GM10266 (cell line): ENCODE measurements around the gene EML1.

Experiments used
- DNase-seq: peaks from one replicate; pipeline ENCODE4 v3.0.0; 2012; ENCODE audit errors: extremely low spot score
- TF ChIP-seq, protein P1 (sequence below): IDR thresholded peaks from 2 replicates; pipeline ENCODE4 v1.5.1; 2012; ENCODE audit warnings: mild to moderate bottlenecking, low read depth; ENCODE audit not compliant: control insufficient read depth, insufficient read depth; ENCODE audit errors: missing control alignments

EML1 gene

DNA sequence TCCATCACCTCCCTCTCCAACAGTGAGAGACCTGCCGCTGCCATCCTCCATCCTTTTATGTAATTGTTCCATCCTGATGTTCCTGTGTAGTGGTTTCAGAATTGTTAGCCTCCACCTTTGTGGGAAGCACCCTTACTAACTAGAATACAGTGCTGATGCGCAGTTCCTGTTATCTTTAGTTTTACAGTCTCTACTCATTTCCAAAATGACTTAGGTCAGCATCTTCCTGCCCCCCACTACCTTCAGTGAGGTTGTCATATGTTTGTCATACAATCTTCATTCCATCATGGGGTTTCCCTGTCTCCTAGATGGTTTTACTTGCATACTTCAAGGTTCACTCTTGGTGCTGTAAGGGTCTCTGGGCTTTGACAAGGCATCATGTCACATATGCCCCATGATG, 69.8 kb downstream of the EML1 start:
- no peak for DNase-seq

DNA sequence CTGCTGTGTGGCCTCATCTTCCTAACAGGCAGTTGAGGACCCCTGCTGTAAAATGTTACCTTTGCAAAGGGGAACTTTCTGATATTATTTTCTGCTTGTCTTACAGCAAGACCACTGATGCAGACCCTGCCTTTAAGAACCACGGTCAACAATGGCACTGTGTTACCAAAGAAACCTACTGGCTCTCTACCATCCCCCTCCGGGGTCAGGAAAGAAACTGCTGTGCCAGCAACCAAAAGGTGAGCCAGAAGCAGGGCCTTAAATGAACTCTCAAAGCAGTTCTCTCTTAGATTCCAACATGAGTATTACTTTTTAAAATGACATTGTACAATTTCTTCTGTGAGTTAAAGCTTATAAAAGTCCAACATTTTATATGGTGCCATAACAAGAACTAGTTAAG, 72.2 kb downstream of the EML1 start:
- TF ChIP-seq, protein P1, sequence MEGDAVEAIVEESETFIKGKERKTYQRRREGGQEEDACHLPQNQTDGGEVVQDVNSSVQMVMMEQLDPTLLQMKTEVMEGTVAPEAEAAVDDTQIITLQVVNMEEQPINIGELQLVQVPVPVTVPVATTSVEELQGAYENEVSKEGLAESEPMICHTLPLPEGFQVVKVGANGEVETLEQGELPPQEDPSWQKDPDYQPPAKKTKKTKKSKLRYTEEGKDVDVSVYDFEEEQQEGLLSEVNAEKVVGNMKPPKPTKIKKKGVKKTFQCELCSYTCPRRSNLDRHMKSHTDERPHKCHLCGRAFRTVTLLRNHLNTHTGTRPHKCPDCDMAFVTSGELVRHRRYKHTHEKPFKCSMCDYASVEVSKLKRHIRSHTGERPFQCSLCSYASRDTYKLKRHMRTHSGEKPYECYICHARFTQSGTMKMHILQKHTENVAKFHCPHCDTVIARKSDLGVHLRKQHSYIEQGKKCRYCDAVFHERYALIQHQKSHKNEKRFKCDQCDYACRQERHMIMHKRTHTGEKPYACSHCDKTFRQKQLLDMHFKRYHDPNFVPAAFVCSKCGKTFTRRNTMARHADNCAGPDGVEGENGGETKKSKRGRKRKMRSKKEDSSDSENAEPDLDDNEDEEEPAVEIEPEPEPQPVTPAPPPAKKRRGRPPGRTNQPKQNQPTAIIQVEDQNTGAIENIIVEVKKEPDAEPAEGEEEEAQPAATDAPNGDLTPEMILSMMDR, result no peak
- DNase-seq, result no peak

More for the DNA sequence above, 69.8 kb downstream of the EML1 start:
- TF ChIP-seq, protein P1, result no peak

- TF ChIP-seq, protein P1, result no peak
- no peak for DNase-seq
These were observed 77.4 kb downstream of the EML1 start for GRCh38 chr14:99870617-99871016.

GRCh38 chr14:99871771-99872170, 78.6 kb downstream of the EML1 start:
- DNase-seq, result no peak
- TF ChIP-seq, protein P1, result no peak

DNA sequence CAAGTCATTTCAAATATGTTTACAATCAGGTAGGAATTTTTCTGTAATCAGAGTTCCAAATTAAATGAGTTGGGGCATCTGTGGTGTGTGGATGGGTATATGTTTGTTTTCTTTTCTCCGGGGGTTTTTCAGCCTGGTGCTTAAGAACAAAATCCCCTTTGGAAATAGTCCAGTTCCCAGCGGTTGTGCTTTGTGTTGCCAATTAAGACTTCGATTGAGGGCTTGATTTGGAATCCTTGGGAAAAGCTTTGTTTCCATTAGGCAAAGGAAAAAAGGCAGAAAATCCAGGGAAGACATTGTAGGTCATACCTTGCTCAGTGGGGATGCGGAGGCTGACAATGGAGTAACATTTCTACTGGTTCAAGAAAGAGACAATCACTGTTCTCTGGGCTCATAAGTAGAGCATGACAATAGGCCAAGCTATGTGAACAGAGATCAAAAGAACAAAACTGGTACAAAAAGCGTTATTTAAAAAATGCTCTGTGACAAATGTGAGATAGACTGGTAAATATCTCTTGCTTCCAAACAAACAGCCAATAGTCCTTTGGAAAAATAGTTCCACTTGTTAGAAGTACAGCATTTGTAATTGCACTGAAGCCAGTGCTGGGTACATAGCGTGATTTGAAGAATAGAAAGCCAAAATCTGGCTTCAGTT, 79.7 kb downstream of the EML1 start:
- TF ChIP-seq, protein P1, result no peak
- DNase-seq, result no peak

DNA sequence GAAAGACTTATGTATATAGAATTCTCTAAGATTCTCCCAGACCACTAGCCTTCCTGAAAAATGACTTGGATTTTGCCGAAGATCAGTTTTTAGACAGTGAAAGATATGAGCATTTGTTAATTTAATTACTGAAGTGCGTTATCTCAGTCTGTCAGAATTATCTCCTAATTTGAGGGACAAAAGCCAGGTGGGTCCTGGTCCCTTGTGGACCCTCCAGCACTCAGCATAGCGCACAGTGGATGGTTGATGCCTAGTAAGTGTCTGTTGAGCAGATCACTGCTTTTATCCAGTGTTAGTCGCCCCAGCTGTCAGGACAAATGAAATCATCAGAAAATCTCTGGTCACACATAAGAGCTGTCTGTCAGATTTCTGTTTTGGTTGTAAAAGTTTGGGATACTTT, 80.4 kb downstream of the EML1 start:
- DNase-seq, result no peak
- TF ChIP-seq, protein P1, result no peak

DNA sequence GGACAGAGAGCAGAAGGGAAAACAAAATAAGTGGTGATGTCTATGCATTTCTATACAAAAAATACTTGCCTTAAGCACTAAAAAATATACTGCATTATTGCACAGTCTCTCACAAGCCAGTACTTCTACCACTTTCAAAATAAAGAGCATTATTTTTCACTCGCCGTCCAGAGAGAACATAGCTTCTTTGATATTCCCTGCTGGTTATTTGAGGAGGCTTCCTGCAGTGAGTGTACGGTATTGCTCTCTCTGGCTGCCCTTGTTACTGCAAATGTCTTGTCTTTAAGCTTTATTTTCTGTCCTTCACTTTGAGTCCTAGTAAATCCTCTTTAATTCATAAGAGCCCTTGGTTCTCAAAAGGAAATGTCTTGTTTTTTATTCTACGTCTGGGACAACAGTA, 81.1 kb downstream of the EML1 start:
- DNase-seq, result no peak
- TF ChIP-seq, protein P1, result no peak
